Esophagus muscularis mucosa (tissue), 4 donors: ENCODE measurements around the gene CUBN.

Experiments used
- EP300 ChIP-seq: sonication (generic); formaldehyde crosslinking; IDR thresholded peaks from one replicate; pipeline ENCODE4 v1.6.1; 2017; ENCODE audit warnings: antibody characterized with exemption
- POLR2A ChIP-seq: fragments of 450-650 bp; IDR thresholded peaks from one replicate; pipeline ENCODE4 v1.6.1; 2017; ENCODE audit warnings: antibody characterized with exemption, moderate library complexity, mild to moderate bottlenecking, low read depth
- POLR2AphosphoS5 ChIP-seq, 2 donors: sonication (generic); formaldehyde crosslinking; IDR thresholded peaks; one replicate each; pipeline ENCODE4 v1.6.1; 2017; ENCODE audit warnings: antibody characterized with exemption in 2 of 2
- TF ChIP-seq, protein P1 (sequence below), 3 experiments: fragments of 200-600 bp in 2 of 3; fragments of 450-650 bp in 1 of 3; sonication (generic) in 2 of 3; IDR thresholded peaks; one replicate each; pipeline ENCODE4 v1.5.1; 2017 to 2019; ENCODE audit warnings: antibody characterized with exemption in 3 of 3, mild to moderate bottlenecking in 2 of 3, moderate library complexity in 1 of 3

DNA sequence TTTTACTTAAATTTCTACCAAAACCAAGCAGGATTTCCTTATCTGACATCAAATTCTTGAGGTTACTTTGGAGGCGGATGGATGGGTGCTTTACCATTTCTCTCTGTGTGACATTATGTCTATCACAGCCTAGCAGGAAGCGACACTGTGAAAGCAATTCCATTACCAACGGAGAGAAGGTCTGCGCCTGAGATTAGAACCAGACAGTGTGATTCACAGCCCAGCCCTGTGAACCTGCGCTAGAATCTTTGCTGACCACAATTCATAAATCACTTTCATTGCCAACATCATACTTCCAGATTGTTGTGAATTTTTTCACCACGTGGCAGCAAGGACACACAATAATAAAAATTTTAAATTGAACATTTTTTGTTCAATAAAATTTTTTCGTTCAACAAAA is 126.5 kb downstream of the CUBN start:
- TF ChIP-seq, protein P1, sequence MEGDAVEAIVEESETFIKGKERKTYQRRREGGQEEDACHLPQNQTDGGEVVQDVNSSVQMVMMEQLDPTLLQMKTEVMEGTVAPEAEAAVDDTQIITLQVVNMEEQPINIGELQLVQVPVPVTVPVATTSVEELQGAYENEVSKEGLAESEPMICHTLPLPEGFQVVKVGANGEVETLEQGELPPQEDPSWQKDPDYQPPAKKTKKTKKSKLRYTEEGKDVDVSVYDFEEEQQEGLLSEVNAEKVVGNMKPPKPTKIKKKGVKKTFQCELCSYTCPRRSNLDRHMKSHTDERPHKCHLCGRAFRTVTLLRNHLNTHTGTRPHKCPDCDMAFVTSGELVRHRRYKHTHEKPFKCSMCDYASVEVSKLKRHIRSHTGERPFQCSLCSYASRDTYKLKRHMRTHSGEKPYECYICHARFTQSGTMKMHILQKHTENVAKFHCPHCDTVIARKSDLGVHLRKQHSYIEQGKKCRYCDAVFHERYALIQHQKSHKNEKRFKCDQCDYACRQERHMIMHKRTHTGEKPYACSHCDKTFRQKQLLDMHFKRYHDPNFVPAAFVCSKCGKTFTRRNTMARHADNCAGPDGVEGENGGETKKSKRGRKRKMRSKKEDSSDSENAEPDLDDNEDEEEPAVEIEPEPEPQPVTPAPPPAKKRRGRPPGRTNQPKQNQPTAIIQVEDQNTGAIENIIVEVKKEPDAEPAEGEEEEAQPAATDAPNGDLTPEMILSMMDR (IDR thresholded peaks at IDR 0.05): no peak
- TF ChIP-seq EP300 (no peak), POLR2AphosphoS5 (IDR thresholded peaks at IDR 0.05) (no peak), POLR2A (no peak)
